Measurements from ENCODE around the gene LRMDA.
"Not testable (repeated sequence)": the region's sequence is repeated elsewhere in the genome, so short reads cannot be mapped to it uniquely, and the experiment has no call there.

Gene LRMDA

GRCh38 chr10:75600833-75601232, 169.4 kb downstream of the LRMDA start:
- in situ Hi-C loops (cut with HindIII; ENCODE audit: low sequenced_read_pairs): no loop called here

- in situ Hi-C loops (cut with HindIII; ENCODE audit: low sequenced_read_pairs): no loop called here
These were observed 170.9 kb downstream of the LRMDA start for GRCh38 chr10:75602341-75602740.

- in situ Hi-C loops (cut with HindIII; ENCODE audit: low sequenced_read_pairs): no loop called here
These were observed 173.7 kb downstream of the LRMDA start for GRCh38 chr10:75605096-75605495.

- in situ Hi-C loops (cut with HindIII; ENCODE audit: low sequenced_read_pairs): not testable (repeated sequence)
These were observed 174.4 kb downstream of the LRMDA start for GRCh38 chr10:75605795-75606194.

GRCh38 chr10:75606203-75606779, 174.9 kb downstream of the LRMDA start:
- in situ Hi-C loops (cut with HindIII; ENCODE audit: low sequenced_read_pairs): no loop called here

- in situ Hi-C loops (cut with HindIII; ENCODE audit: low sequenced_read_pairs): no loop called here
These were observed 176.2 kb downstream of the LRMDA start for GRCh38 chr10:75607576-75607975.

GRCh38 chr10:75610183-75610582, 178.8 kb downstream of the LRMDA start:
- in situ Hi-C loops (cut with HindIII; ENCODE audit: low sequenced_read_pairs): no loop called here

- in situ Hi-C loops (cut with HindIII; ENCODE audit: low sequenced_read_pairs): no loop called here
These were observed 180.0 kb downstream of the LRMDA start for GRCh38 chr10:75611172-75611992.

- in situ Hi-C loops (cut with HindIII; ENCODE audit: low sequenced_read_pairs): no loop called here
These were observed 180.6 kb downstream of the LRMDA start for GRCh38 chr10:75611993-75612372.

- in situ Hi-C loops (cut with HindIII; ENCODE audit: low sequenced_read_pairs): no loop called here
These were observed 181.7 kb downstream of the LRMDA start for GRCh38 chr10:75612904-75613684.

- in situ Hi-C loops (cut with HindIII; ENCODE audit: low sequenced_read_pairs): no loop called here
These were observed 182.5 kb downstream of the LRMDA start for GRCh38 chr10:75613685-75614504.

- in situ Hi-C loops (cut with HindIII; ENCODE audit: low sequenced_read_pairs): no loop called here
These were observed 184.7 kb downstream of the LRMDA start for GRCh38 chr10:75616076-75616475.

GRCh38 chr10:75616874-75617478, 185.6 kb downstream of the LRMDA start:
- in situ Hi-C loops (cut with HindIII; ENCODE audit: low sequenced_read_pairs): no loop called here

GRCh38 chr10:75617485-75618155, 186.2 kb downstream of the LRMDA start:
- in situ Hi-C loops (cut with HindIII; ENCODE audit: low sequenced_read_pairs): no loop called here

- in situ Hi-C loops (cut with HindIII; ENCODE audit: low sequenced_read_pairs): no loop called here
These were observed 188.2 kb downstream of the LRMDA start for GRCh38 chr10:75619635-75620034.

GRCh38 chr10:75620356-75620755, 188.9 kb downstream of the LRMDA start:
- in situ Hi-C loops (cut with HindIII; ENCODE audit: low sequenced_read_pairs): no loop called here

GRCh38 chr10:75621003-75621402, 189.6 kb downstream of the LRMDA start:
- in situ Hi-C loops (cut with HindIII; ENCODE audit: low sequenced_read_pairs): not testable (repeated sequence)

- in situ Hi-C loops (cut with HindIII; ENCODE audit: low sequenced_read_pairs): no loop called here
These were observed 191.1 kb downstream of the LRMDA start for GRCh38 chr10:75622503-75622902.

- in situ Hi-C loops (cut with HindIII; ENCODE audit: low sequenced_read_pairs): no loop called here
These were observed 192.1 kb downstream of the LRMDA start for GRCh38 chr10:75623310-75624093.
